ENCODE data around the gene SEC11A.
"Not testable (repeated sequence)": the region's sequence is repeated elsewhere in the genome, so short reads cannot be mapped to it uniquely, and the experiment has no call there.

The SEC11A gene

DNA sequence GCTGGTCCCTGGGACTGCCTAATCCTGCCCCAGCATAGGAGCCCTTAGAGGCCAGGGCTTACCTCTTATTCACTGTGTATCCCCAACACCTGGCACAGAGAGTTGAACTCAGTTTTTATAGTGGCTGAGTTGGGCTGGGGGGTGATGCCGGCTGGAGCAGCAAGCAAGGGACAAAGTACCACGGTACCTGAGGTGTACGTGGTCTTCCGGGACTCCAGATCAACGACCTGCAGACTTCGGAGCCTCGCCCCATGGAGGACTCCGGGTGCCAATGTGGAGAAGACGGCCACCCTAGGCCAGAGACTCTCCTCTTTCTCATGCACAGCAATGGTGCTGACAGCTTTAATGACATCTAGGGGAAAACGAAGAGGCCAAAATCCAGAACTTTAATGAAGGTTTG is 69.9 kb downstream of the SEC11A start:
- no peak for DNase-seq (ENCODE audit: extremely low read depth in 1 of 2, low read depth in 1 of 2)

DNA sequence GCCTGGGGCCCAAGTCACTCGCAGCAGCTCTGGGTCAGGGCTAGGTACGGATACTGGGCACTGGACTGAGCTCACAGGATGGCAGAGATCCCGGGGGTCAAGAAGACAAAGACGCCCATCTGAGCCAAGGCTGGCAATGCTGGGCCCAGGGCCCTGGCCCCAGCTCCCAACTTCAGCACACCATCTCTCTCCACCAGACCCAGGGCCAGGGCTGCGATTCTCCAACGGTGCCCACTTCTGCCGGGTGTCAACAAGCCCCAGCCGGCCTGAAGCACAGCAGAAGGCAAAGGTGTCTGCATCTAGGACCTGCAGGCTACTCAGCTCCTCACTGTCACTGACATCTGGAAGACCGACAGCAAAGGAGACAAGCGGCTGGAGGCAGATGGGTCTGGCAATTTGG is 70.4 kb downstream of the SEC11A start:
- no peak for DNase-seq (ENCODE audit: extremely low read depth in 1 of 2, low read depth in 1 of 2)

DNA sequence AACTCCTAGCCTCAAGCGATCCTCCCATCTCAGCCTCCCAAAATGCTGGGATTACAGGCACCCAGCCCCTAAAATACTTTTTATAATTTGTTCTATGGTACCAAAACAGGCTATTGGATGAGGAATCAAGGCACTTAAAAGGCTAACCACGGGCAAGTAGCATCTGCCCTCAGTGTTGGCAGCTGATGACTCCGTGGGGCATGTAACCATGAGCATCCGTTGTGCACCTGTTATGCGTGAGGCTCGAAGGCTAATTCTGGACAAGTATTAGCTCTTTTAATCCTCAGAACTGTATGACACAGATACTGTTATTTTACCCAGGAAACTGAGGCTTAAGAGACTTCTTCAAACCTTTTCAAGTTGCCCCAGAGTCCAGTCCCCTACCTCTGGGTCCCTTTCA is 72.1 kb downstream of the SEC11A start:
- no peak for DNase-seq (ENCODE audit: extremely low read depth in 1 of 2, low read depth in 1 of 2)

DNA sequence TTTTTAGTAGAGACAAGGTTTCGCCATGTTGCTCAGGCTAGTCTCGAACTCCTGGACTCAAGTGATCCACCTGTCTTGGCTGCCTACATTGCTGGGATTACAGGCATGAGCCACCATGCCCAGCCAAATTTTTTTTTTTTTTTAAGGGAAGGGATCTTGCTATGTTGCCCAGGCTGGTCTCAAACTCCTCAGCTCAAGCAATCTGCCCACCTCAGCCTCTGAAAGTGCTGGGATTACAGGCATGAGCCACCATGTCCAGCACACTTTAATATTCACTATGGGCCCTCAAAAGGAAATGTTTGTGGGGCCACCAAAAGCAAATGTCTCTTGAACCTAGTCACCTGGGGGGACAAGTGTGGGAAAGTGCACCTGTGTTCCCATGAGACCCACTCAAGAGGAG is 73.3 kb downstream of the SEC11A start:
- DNase-seq (ENCODE audit: extremely low read depth in 1 of 2, low read depth in 1 of 2), result not testable (repeated sequence)

DNA sequence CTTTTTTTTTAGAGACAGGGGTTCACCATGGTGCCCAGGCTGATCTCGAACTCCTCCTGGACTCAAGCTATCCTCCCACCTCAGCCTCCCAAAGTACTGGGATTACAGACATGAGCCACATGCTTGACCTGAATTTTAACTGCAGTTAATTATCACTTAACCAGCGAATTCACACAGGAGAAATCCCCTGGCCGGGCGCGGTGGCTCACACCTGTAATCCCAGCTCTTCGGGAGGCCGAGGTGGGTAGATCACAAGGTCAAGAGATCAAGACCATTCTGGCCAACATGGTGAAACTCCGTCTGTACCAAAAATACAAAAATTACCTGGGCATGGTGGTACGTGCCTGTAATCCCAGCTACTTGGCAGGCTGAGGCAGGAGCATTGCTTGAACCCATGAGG is 74.1 kb downstream of the SEC11A start:
- not testable (repeated sequence) for DNase-seq (ENCODE audit: extremely low read depth in 1 of 2, low read depth in 1 of 2)

DNA sequence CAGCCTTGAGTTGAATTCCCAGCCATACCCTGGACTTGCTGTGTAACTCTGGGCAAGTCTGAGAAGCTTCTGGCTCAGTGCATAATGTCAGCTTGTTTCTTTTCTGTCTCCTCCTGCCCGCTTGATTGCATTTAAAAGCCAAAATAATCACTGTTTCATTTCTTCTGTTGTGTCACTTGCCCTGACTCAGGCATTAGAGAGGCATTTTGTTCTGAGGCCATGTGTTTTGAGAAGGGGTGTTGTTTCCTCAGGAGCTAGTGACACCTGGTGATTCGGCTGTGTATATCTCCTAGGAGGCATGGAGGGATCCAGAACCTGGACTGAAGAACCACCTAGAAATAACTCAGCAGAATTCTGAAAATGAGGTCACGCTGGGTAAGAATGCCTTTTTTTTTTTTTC is 77.8 kb downstream of the SEC11A start:
- DNase-seq (ENCODE audit: extremely low read depth in 1 of 2, low read depth in 1 of 2), result no peak

DNA sequence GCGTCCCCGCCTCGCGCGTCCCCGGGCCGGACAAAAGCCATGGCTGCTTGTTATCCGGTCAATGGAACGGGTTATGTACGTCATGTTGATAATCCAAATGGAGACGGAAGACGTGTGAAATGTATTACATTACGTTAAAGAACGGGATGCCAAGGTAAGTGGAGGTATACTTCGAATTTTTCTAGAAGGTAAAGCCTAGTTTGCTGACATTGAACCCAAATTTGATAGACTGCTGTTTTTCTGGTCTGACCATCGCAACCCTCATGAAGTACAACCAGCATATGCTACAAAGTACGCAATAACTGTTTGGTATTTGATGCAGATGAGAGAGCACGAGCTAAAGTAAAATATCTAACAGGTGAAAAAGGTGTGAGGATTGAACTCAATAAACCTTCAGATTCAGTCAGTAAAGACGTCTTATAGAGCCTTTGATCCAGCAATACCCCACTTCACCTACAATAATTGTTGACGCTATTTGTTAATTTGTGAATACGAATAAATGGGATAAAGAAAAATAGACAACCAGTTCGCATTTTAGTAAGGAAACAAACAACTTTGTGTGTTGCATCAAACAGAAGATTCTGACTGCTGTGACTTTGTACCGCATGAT is 81.6 kb downstream of the SEC11A start:
- DNase-seq (ENCODE audit: extremely low read depth in 1 of 2, low read depth in 1 of 2), result no peak

DNA sequence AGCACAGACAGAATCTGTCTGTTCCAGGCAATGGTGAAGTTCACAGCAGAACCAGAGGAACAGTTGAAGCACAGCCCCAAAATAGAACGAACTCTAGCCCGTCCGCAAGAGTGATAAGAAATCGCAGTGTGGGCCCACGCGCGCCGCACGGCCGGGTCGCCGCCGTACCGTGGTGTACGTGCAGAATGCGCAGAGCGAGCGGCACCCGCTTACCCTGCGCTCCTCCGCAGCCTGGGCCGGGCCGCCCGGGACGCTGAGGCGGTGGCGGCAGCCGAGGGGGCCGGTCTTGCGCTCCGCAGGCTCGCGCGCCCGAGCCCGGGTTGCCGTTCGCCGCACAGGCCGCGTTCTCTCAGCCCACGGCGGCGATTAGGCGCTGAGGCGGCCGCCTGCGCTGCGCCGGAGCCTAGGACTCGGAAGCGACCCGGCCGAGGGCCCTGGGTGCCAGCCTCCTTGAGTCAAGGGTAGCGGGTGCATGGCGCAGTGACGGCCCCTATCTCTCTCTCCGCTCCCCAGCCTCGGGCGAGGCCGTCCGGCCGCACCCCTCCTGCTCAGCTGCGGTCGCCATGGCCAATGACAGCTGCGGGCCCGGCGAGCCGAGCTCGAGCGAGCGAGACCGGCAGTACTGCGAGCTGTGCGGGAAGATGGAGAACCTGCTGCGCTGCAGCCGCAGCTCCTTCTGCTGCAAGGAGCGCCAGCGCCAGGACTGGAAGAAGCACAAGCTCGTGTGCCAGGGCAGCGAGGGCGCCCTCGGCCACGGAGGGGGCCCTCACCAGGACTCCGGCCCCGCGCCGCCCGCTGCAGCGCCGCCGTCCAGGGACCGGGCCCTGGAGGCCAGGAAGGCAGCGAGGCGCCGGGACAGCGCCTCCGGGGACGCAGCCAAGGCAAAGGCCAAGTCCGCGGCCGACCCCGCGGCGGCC is 82.4 kb downstream of the SEC11A start:
- peak; percentile 45 for DNase-seq (ENCODE audit: extremely low read depth in 1 of 2, low read depth in 1 of 2)

DNA sequence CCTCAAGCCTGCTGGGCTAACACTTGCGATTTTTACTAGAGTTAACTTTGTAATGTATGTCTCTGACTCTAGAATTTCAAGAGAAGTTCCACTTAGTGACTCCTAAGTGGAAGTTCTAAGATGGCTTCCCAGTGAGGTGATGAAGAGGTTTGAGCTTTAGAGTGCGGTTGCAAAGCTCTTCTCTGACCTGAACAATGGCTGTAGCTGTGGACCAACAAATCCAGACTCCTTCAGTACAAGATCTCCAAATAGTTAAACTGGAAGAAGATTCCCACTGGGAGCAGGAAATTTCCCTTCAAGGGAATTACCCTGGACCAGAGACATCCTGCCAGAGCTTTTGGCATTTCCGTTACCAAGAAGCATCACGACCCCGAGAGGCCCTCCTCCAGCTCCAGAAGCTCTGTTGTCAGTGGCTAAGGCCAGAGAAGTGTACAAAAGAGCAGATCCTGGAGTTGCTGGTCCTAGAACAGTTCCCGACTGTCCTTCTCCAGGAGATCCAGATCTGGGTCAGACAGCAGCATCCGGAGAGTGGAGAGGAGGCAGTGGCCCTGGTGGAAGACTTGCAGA is 84.2 kb downstream of the SEC11A start:
- DNase-seq (ENCODE audit: extremely low read depth in 1 of 2, low read depth in 1 of 2), result no peak

DNA sequence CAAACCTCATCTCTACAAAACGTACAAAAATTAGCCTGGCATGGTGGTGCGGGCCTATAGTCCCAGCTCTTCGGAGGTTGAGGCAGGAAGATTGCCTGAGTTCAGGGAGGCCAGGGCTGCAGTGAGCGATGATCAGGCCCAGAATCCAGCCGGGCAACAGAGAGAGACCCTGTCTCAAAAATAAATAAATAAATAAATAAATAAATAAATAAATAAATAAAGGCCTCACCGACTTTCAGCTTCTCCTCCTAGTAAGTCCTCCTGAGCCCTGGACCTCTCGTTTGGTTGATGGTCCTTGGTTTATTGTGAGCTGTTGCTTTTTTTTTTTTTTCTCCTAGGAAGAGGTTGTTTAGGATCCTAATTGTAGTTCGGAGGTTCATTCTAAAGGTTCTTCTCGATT is 86.9 kb downstream of the SEC11A start:
- no peak for DNase-seq (ENCODE audit: extremely low read depth in 1 of 2, low read depth in 1 of 2)

DNA sequence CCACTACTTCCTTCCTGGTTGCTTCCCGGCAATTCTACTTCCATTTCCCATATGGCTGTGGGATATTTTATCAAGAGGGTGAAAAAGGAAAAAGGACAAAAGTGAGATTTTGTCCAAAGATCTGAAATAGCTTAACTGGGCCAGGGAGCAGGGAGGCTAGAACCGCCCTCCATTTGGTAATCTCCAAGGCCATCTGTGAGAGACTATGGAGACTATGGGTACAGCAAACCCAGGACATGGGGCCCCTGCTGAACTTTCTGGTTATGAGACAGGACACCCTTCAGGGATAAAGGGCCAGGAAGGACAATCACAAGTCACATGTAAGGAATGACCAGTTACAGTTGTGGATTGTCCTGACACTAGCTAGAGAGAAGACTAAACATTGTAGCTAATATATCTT is 90.8 kb downstream of the SEC11A start:
- DNase-seq (ENCODE audit: extremely low read depth in 1 of 2, low read depth in 1 of 2), result no peak

DNA sequence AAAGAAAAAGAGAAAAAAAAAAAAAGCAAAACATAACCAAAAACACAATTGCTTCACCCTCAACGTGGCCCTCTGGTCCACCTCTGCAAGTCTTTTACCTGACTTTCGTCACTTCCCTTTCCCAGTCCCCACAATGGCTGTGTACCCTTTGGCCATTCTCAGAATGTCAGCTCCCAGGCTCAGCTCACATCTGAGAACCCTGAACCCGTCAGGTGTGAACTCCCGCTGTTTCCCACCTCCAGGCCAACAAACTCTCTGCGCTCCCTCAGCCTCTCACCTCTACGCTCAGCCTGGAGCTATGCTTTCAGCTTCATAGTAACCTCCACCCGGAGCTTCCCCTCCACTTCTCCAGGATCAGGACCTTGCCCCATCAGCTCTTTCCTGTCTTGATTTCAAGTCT is 91.6 kb downstream of the SEC11A start:
- DNase-seq (ENCODE audit: extremely low read depth in 1 of 2, low read depth in 1 of 2), result no peak

DNA sequence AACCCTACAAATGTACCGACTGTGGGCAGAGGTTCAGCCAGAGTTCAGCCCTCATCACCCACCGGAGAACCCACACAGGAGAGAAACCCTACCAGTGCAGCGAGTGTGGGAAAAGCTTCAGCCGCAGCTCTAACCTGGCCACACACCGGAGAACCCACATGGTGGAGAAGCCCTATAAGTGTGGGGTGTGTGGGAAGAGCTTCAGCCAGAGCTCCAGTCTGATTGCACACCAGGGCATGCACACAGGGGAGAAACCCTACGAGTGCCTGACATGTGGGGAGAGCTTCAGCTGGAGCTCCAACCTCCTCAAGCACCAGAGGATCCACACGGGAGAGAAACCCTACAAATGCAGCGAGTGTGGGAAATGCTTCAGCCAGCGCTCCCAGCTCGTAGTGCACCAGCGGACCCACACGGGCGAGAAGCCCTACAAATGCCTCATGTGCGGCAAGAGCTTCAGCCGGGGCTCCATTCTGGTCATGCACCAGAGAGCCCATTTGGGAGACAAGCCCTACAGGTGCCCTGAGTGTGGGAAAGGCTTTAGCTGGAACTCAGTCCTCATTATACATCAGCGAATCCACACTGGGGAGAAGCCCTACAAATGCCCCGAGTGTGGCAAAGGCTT is 94.5 kb downstream of the SEC11A start:
- no peak for DNase-seq (ENCODE audit: extremely low read depth in 1 of 2, low read depth in 1 of 2)

DNA sequence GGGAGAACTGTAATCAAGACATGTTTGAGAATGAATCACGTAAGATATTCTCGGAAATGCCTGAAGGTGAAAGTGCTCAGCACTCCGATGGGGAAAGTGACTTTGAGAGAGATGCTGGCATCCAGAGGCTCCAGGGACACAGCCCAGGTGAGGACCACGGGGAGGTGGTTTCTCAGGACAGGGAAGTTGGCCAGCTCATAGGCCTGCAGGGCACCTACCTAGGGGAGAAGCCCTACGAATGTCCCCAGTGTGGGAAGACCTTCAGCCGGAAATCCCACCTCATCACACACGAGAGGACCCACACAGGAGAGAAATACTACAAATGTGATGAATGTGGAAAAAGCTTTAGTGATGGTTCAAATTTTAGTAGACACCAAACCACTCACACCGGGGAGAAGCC is 95.3 kb downstream of the SEC11A start:
- DNase-seq (ENCODE audit: extremely low read depth in 1 of 2, low read depth in 1 of 2), result no peak

Data from stimulated activated CD8-positive, alpha-beta memory T cell treated with anti-CD3 and anti-CD28 coated beads, Interleukin-7, amount 100 ng/mL, for 48 hours (primary cell).